ENCODE data around the gene PACRG. TPM values are rescaled to one million over a fixed set of nuclear protein-coding genes. Genes with fewer than 3 reads are reported as not detected.

The PACRG gene
- total and polyA plus RNA-seq, 2 experiments from 2014 or later = 0.17 to 0.68 TPM

- TF ChIP-seq, protein P1, sequence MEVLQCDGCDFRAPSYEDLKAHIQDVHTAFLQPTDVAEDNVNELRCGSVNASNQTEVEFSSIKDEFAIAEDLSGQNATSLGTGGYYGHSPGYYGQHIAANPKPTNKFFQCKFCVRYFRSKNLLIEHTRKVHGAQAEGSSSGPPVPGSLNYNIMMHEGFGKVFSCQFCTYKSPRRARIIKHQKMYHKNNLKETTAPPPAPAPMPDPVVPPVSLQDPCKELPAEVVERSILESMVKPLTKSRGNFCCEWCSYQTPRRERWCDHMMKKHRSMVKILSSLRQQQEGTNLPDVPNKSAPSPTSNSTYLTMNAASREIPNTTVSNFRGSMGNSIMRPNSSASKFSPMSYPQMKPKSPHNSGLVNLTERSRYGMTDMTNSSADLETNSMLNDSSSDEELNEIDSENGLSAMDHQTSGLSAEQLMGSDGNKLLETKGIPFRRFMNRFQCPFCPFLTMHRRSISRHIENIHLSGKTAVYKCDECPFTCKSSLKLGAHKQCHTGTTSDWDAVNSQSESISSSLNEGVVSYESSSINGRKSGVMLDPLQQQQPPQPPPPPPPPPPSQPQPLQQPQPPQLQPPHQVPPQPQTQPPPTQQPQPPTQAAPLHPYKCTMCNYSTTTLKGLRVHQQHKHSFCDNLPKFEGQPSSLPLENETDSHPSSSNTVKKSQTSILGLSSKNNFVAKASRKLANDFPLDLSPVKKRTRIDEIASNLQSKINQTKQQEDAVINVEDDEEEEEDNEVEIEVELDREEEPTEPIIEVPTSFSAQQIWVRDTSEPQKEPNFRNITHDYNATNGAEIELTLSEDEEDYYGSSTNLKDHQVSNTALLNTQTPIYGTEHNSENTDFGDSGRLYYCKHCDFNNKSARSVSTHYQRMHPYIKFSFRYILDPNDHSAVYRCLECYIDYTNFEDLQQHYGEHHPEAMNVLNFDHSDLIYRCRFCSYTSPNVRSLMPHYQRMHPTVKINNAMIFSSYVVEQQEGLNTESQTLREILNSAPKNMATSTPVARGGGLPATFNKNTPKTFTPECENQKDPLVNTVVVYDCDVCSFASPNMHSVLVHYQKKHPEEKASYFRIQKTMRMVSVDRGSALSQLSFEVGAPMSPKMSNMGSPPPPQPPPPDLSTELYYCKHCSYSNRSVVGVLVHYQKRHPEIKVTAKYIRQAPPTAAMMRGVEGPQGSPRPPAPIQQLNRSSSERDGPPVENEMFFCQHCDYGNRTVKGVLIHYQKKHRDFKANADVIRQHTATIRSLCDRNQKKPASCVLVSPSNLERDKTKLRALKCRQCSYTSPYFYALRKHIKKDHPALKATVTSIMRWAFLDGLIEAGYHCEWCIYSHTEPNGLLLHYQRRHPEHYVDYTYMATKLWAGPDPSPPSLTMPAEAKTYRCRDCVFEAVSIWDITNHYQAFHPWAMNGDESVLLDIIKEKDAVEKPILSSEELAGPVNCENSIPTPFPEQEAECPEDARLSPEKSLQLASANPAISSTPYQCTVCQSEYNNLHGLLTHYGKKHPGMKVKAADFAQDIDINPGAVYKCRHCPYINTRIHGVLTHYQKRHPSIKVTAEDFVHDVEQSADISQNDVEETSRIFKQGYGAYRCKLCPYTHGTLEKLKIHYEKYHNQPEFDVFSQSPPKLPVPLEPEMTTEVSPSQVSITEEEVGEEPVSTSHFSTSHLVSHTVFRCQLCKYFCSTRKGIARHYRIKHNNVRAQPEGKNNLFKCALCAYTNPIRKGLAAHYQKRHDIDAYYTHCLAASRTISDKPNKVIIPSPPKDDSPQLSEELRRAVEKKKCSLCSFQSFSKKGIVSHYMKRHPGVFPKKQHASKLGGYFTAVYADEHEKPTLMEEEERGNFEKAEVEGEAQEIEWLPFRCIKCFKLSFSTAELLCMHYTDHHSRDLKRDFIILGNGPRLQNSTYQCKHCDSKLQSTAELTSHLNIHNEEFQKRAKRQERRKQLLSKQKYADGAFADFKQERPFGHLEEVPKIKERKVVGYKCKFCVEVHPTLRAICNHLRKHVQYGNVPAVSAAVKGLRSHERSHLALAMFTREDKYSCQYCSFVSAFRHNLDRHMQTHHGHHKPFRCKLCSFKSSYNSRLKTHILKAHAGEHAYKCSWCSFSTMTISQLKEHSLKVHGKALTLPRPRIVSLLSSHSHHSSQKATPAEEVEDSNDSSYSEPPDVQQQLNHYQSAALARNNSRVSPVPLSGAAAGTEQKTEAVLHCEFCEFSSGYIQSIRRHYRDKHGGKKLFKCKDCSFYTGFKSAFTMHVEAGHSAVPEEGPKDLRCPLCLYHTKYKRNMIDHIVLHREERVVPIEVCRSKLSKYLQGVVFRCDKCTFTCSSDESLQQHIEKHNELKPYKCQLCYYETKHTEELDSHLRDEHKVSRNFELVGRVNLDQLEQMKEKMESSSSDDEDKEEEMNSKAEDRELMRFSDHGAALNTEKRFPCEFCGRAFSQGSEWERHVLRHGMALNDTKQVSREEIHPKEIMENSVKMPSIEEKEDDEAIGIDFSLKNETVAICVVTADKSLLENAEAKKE (CRISPR knock-in tag; IDR thresholded peaks at IDR 0.05) = no peak
- TF ChIP-seq EZH2phosphoT487 (IDR thresholded peaks at IDR 0.05; ENCODE audit: unreplicated experiment) (no peak), NANOG (IDR thresholded peaks at IDR 0.05; ENCODE audit: borderline replicate concordance) (no peak), ZNF331 (CRISPR knock-in tag; IDR thresholded peaks at IDR 0.05; ENCODE audit: low read depth) (no peak), ZNF114 (CRISPR knock-in tag; IDR thresholded peaks at IDR 0.05) (no peak), CREB1 (CRISPR knock-in tag; IDR thresholded peaks at IDR 0.05; ENCODE audit: low read depth) (no peak)
These were observed 399.0 kb downstream of the PACRG start (continued) for GRCh38 chr6:163126741-163127140.

DNA sequence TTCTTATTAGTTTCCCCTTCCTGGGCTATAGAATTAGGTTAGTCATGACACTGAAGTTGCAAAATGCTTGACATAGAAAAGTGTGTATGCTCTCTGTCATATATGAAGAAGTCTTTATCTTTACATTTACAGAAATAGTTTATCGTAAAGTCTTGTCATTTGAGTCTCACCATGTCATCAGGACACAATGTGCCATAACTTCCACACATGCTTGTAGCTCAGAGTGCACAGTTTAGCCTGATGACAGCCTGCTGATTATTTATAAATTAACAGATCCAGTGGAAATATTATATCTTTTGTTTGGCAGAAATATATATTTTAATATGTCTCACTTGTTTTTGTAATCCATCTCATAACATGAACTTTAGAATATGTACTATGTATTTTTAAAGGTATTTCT, 399.8 kb downstream of the PACRG start:
- peaks cover 4% of the 10 kb centered on the region for H3K9me3 Mint-ChIP-seq
- Histone ChIP-seq H3K36me3 (ENCODE audit: insufficient read depth) (no peaks in the 10 kb centered on the region), H3K27ac (ENCODE audit: low read depth) (no peak overlapping the region), H3K27me3 (ENCODE audit: insufficient read depth) (no peaks in the 10 kb centered on the region), H4K20me1 (replicated peaks; ENCODE audit: insufficient read depth) (no peaks in the 10 kb centered on the region), H3K9me2 (ENCODE audit: insufficient read depth) (peaks cover 3% of the 10 kb centered on the region), H3K4me2 (no peak overlapping the region), H3K4me1 (ENCODE audit: insufficient read depth) (peaks cover 22% of the 10 kb centered on the region), H3K4me3 (no peak overlapping the region), H3F3A (replicated peaks; ENCODE audit: low read depth) (no peaks in the 10 kb centered on the region), H2AFZ (no peak overlapping the region), H3K79me2 (replicated peaks; ENCODE audit: insufficient read depth) (no peaks in the 10 kb centered on the region)
- H3K27me3 Mint-ChIP-seq (ENCODE audit: insufficient read depth, low read depth, poor library complexity) = peaks cover 8% of the 10 kb centered on the region
- DNase-seq (ENCODE audit: low spot score) (no peak), ATAC-seq (no peak)
- no peak for TF ChIP-seq CREB1 (CRISPR knock-in tag; IDR thresholded peaks at IDR 0.05; ENCODE audit: low read depth)
- no peak for TF ChIP-seq POLR2AphosphoS5 (IDR thresholded peaks at IDR 0.05; ENCODE audit: low read depth)
- no peak for TF ChIP-seq ZNF114 (CRISPR knock-in tag; IDR thresholded peaks at IDR 0.05)
- TF ChIP-seq CTCF (conservative IDR thresholded peaks at IDR 0.05; ENCODE audit: low read depth in 2 of 2) = no peak
- TF ChIP-seq JUNB (IDR thresholded peaks at IDR 0.05; ENCODE audit: unreplicated experiment) = no peak
- no peak for TF ChIP-seq EZH2 (IDR thresholded peaks at IDR 0.05; ENCODE audit: low read depth, unreplicated experiment)
- H3K36me3 Mint-ChIP-seq (ENCODE audit: low read depth) = peaks cover 10% of the 10 kb centered on the region
- H3K4me1 Mint-ChIP-seq = peaks cover 26% of the 10 kb centered on the region
- no peak overlapping the region for H3K27ac Mint-ChIP-seq
- no peak overlapping the region for H3K4me3 Mint-ChIP-seq
